Suppressor macrophage treated with lipopolysaccharide for 4 hours (primary cell): ENCODE measurements around the gene ZDHHC16.
A peak's percentile ranks its signal among the peaks of the same experiment; 100 is the strongest.

Experiments used
- DNase-seq: peaks from one replicate; pipeline ENCODE4 v3.0.0-alpha.2; 2020

ZDHHC16 gene

GRCh38 chr10:97482381-97482780 is 36.4 kb downstream of the ZDHHC16 start:
- peak; percentile 61 for DNase-seq

- DNase-seq, result no peak
Observed at GRCh38 chr10:97483506-97483905, 37.5 kb downstream of the ZDHHC16 start.

- DNase-seq, result no peak
Observed at GRCh38 chr10:97483921-97484320, 37.9 kb downstream of the ZDHHC16 start.

GRCh38 chr10:97485647-97486281 is 39.8 kb downstream of the ZDHHC16 start:
- no peak for DNase-seq

- no peak for DNase-seq
Observed at GRCh38 chr10:97490592-97490991, 44.6 kb downstream of the ZDHHC16 start.

- peak; percentile 35 for DNase-seq
Observed at GRCh38 chr10:97494151-97494550, 48.2 kb downstream of the ZDHHC16 start.

- no peak for DNase-seq
Observed at GRCh38 chr10:97494863-97495506, 49.0 kb downstream of the ZDHHC16 start.

GRCh38 chr10:97497572-97498075 is 51.6 kb downstream of the ZDHHC16 start:
- DNase-seq, result peak; percentile 82

- DNase-seq, result peak; percentile 100
Observed at GRCh38 chr10:97498076-97498840, 52.3 kb downstream of the ZDHHC16 start, which contains the start of gene MMS19. Gene MMS19 (minus strand): TSS chr10:97498422. CDS start chr10:97498384, 38 bp downstream.

- peak; percentile 20 for DNase-seq
Observed at GRCh38 chr10:97498841-97499560, 53.0 kb downstream of the ZDHHC16 start, which contains the start of gene UBTD1. Gene UBTD1 (plus strand): TSS chr10:97498924. CDS start chr10:97499204, 280 bp downstream.

GRCh38 chr10:97499561-97500296 is 53.8 kb downstream of the ZDHHC16 start:
- DNase-seq, result peak; percentile 79

- no peak for DNase-seq
Observed at GRCh38 chr10:97500297-97500575, 54.3 kb downstream of the ZDHHC16 start.

- DNase-seq, result no peak
Observed at GRCh38 chr10:97502916-97503315, 56.9 kb downstream of the ZDHHC16 start.

- peak; percentile 33 for DNase-seq
Observed at GRCh38 chr10:97503406-97503805, 57.4 kb downstream of the ZDHHC16 start.

GRCh38 chr10:97505152-97505551 is 59.2 kb downstream of the ZDHHC16 start:
- no peak for DNase-seq

- DNase-seq, result peak; percentile 70
Observed at GRCh38 chr10:97506199-97506991, 60.4 kb downstream of the ZDHHC16 start.
